NCI-H128 (cell line): ENCODE data around the gene PCDHGC5.

Experiments used
- DNase-seq: peaks from one replicate; lab custom pipeline; 2025; ENCODE audit not compliant: unreplicated experiment; lab: John Stamatoyannopoulos, UW

PCDHGC5 gene

DNA sequence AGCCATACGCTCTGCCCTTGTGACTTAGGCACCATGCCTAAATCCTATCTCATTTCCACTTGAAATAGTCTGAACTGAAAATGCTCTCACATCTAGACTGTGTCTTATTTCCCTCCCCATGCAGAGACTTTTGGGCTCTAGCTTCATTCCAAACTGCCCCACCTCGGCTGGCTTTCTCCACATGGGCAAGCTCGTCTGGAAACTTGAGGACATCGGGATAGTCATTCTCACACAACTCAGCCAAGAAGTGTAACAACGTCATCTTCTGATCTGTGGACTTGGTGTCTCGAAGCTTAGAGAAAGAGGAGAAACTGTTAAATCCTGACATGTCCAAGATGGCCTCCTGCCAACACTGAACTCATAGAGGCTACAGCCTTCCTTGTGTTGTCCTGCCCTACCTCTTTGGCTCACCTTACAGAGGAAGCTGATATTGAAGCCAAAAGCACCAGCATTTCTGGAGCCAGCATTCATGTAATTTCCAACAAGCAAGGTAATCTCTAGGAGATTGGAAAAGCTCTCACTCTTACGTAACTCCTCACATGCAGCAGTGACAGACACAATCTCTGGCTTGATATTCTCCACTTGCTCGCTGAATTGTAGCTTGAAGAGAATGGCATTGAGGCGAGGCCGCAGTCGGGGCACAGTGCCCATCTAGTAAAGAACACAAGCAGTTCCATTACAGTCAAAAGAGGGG, 39.6 kb downstream of the PCDHGC5 start:
- DNase-seq: no peak

DNA sequence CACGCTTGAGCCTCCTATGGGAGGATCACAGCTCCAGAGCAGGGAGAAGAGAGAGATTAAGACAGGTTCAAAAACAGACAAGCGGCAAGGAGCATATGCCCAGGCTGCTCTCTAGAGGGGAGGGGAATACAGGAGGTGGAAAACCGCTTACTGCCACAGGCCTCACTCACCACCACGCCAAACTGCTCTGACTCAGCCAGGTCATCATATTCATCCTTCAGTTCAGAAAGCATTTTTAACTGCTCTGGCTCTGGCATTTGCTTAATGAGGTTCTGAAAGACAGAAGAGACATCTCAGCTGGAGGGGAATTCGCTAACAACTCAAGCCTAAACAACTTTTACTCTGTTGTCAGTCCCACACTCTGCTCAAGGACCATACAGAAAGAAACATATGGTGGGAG, 40.1 kb downstream of the PCDHGC5 start:
- no peak for DNase-seq

- DNase-seq: no peak
Observed at GRCh38 chr5:141529873-141530272, 41.0 kb downstream of the PCDHGC5 start.

DNA sequence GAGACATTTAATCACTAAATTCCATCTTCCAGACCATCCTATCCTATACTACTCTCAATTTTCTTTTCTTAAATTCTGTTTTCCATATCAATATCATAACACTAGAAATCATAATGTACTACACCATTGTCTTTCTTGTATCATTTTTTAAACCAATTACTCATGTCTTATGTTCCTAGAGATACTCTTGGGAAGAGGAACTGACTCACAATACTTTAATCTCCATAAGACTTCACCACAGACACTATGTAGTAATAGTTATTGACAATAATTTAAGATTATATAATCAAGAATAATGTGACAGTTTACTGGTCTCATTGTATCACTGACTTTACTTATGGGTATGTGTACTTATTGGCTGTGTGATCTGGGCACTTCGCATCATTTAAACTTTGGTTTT, 43.8 kb downstream of the PCDHGC5 start:
- DNase-seq: no peak

GRCh38 chr5:141533897-141534296, 45.0 kb downstream of the PCDHGC5 start:
- no peak for DNase-seq

DNA sequence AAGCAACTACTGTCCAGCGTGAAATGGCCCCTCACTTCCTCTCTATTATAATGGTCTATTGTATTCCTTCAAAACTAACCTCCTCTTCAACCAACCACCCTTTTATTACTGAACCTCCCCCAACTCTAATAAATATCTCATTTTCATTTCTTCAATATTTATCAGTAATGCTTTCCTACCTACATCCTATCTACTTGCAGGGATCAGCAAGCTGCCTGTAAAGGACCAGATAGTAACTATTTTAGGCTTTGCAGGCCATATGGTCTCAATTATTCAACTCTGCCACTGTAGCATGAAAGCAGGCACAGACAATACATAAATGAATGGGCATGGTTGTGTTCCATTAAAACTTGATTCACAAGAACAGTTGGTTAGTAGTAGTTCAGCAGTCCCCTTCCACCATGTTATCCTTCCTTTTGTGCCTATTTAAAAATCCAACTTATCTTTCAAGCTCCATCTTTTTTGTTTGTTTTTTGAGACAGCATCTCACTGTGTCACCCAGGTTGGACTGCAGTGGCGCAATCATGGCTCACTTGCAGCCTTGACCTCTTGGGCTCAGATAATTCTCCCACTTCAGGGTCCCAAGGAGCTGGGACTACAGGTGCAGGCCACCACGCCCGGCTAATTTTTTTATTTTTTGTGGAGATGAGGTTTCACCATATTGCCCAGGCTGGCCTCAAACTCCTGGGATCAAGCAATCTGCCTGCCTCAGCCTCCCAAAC, 45.8 kb downstream of the PCDHGC5 start:
- DNase-seq: no peak
